Effector memory CD8-positive, alpha-beta T cell (primary cell): ENCODE data around the gene ADAMTS7.
"Not testable (repeated sequence)": the region's sequence is repeated elsewhere in the genome, so short reads cannot be mapped to it uniquely, and the experiment has no call there.

Source experiments
- ATAC-seq: fragments of 150-1000 bp; cut with Tn5 transposase; replicated peaks from 2 replicates; pipeline ENCODE4 v1.10.0; 2021; ENCODE audit warnings: mild to moderate bottlenecking, moderate library complexity
- DNase-seq, 3 experiments: peaks; one replicate each; pipeline ENCODE4 v3.0.0; 2021
- H3K27ac Mint-ChIP-seq, 2 donors: one replicate each; pipeline ENCODE4 v1.8.0; 2022; ENCODE audit warnings: mild to moderate bottlenecking in 2 of 2, mixed read lengths in 2 of 2, moderate library complexity in 2 of 2
- H3K27me3 Mint-ChIP-seq, 2 donors: one replicate each; pipeline ENCODE4 v1.8.0; 2022; ENCODE audit warnings: mixed read lengths in 2 of 2
- H3K36me3 Mint-ChIP-seq: one replicate; pipeline ENCODE4 v1.8.0; 2022; ENCODE audit warnings: mild to moderate bottlenecking, moderate library complexity, mixed read lengths; ENCODE audit not compliant: insufficient read depth
- H3K4me1 Mint-ChIP-seq, 2 donors: one replicate each; pipeline ENCODE4 v1.8.0; 2022; ENCODE audit warnings: low read depth in 2 of 2, mixed read lengths in 2 of 2
- H3K4me3 Mint-ChIP-seq, 2 donors: one replicate each; pipeline ENCODE4 v1.8.0; 2022; ENCODE audit warnings: mild to moderate bottlenecking in 2 of 2, mixed read lengths in 2 of 2, moderate library complexity in 2 of 2
- H3K9me3 Mint-ChIP-seq, 2 donors: one replicate each; pipeline ENCODE4 v1.8.0; 2022; ENCODE audit warnings: mixed read lengths in 2 of 2

Gene ADAMTS7

GRCh38 chr15:78810362-78811123, 721 bp downstream of the ADAMTS7 start:
- H3K36me3 Mint-ChIP-seq = peaks cover 3% of the 10 kb centered on the region
- peak overlapping the region; percentile 74 to 79 for H3K4me3 Mint-ChIP-seq
- ATAC-seq = peak; percentile 6
- peaks cover 45 to 62% of the 10 kb centered on the region in 2 donors for H3K27me3 Mint-ChIP-seq
- no peak for DNase-seq
- H3K27ac Mint-ChIP-seq = no peak overlapping the region
- H3K9me3 Mint-ChIP-seq = no peaks in the 10 kb centered on the region
- peaks cover 14 to 18% of the 10 kb centered on the region in 2 donors for H3K4me1 Mint-ChIP-seq

- H3K4me3 Mint-ChIP-seq = peak overlapping the region; percentile 74 to 79
- H3K27ac Mint-ChIP-seq = no peak overlapping the region
- ATAC-seq (no peak), DNase-seq (no peak)
- H3K9me3 Mint-ChIP-seq = no peaks in the 10 kb centered on the region
- peaks cover 45 to 58% of the 10 kb centered on the region in 2 donors for H3K27me3 Mint-ChIP-seq
- H3K36me3 Mint-ChIP-seq = peaks cover 3% of the 10 kb centered on the region
- peaks cover 14 to 18% of the 10 kb centered on the region in 2 donors for H3K4me1 Mint-ChIP-seq
Observed at GRCh38 chr15:78810003-78810361, 1.3 kb downstream of the ADAMTS7 start.

GRCh38 chr15:78808550-78808949, 2.7 kb downstream of the ADAMTS7 start:
- peaks cover 5% of the 10 kb centered on the region for H3K36me3 Mint-ChIP-seq
- H3K4me1 Mint-ChIP-seq = peaks cover 14 to 18% of the 10 kb centered on the region in 2 donors
- ATAC-seq = no peak
- H3K27ac Mint-ChIP-seq = no peak overlapping the region
- H3K9me3 Mint-ChIP-seq = no peaks in the 10 kb centered on the region
- no peak for DNase-seq
- H3K27me3 Mint-ChIP-seq = peaks cover 34 to 49% of the 10 kb centered on the region in 2 donors
- no peak overlapping the region for H3K4me3 Mint-ChIP-seq

- no peak for ATAC-seq
- peaks cover 22 to 37% of the 10 kb centered on the region in 2 donors for H3K27me3 Mint-ChIP-seq
- H3K9me3 Mint-ChIP-seq = no peaks in the 10 kb centered on the region
- H3K36me3 Mint-ChIP-seq = peaks cover 5% of the 10 kb centered on the region
- no peak overlapping the region for H3K4me3 Mint-ChIP-seq
- H3K27ac Mint-ChIP-seq = no peak overlapping the region
- no peak for DNase-seq
- peaks cover 8 to 13% of the 10 kb centered on the region in 2 donors for H3K4me1 Mint-ChIP-seq
Observed at GRCh38 chr15:78807359-78807758, 3.9 kb downstream of the ADAMTS7 start.

GRCh38 chr15:78804391-78804792, 6.9 kb downstream of the ADAMTS7 start:
- Mint-ChIP-seq H3K36me3 (peaks cover 2% of the 10 kb centered on the region), H3K27ac (no peak overlapping the region), H3K27me3 (peaks cover 6 to 14% of the 10 kb centered on the region in 2 donors), H3K4me3 (no peak overlapping the region), H3K4me1 (no peaks in the 10 kb centered on the region), H3K9me3 (no peaks in the 10 kb centered on the region)
- DNase-seq = no peak
- ATAC-seq = no peak

- H3K9me3 Mint-ChIP-seq = no peaks in the 10 kb centered on the region
- DNase-seq (no peak), ATAC-seq (no peak)
- no peaks in the 10 kb centered on the region for H3K4me1 Mint-ChIP-seq
- peaks cover 0 to 6% of the 10 kb centered on the region in 2 donors for H3K27me3 Mint-ChIP-seq
- H3K27ac Mint-ChIP-seq = no peak overlapping the region
- H3K4me3 Mint-ChIP-seq = no peak overlapping the region
- H3K36me3 Mint-ChIP-seq = peaks cover 2% of the 10 kb centered on the region
Observed at GRCh38 chr15:78800806-78801205, 10.5 kb downstream of the ADAMTS7 start.

GRCh38 chr15:78800189-78800588, 11.1 kb downstream of the ADAMTS7 start:
- peaks cover 0 to 6% of the 10 kb centered on the region in 2 donors for H3K27me3 Mint-ChIP-seq
- H3K4me3 Mint-ChIP-seq = no peak overlapping the region
- H3K4me1 Mint-ChIP-seq = no peaks in the 10 kb centered on the region
- H3K36me3 Mint-ChIP-seq = peaks cover 2% of the 10 kb centered on the region
- no peak for ATAC-seq
- H3K9me3 Mint-ChIP-seq = no peaks in the 10 kb centered on the region
- H3K27ac Mint-ChIP-seq = no peak overlapping the region
- no peak for DNase-seq

GRCh38 chr15:78799102-78799501, 12.2 kb downstream of the ADAMTS7 start:
- not testable (repeated sequence) for ATAC-seq, H3K27ac Mint-ChIP-seq, DNase-seq, H3K4me3 Mint-ChIP-seq, H3K4me1 Mint-ChIP-seq, H3K27me3 Mint-ChIP-seq, H3K9me3 Mint-ChIP-seq, H3K36me3 Mint-ChIP-seq

GRCh38 chr15:78798355-78798754, 12.9 kb downstream of the ADAMTS7 start:
- H3K27ac Mint-ChIP-seq = peak overlapping the region in 1 of 2 donors; percentile 23
- not testable (repeated sequence) for H3K9me3 Mint-ChIP-seq, H3K36me3 Mint-ChIP-seq, H3K4me1 Mint-ChIP-seq, ATAC-seq, H3K4me3 Mint-ChIP-seq, DNase-seq, H3K27me3 Mint-ChIP-seq

GRCh38 chr15:78797951-78798350, 13.3 kb downstream of the ADAMTS7 start:
- H3K9me3 Mint-ChIP-seq = no peaks in the 10 kb centered on the region
- H3K27me3 Mint-ChIP-seq = no peaks in the 10 kb centered on the region
- H3K36me3 Mint-ChIP-seq = no peaks in the 10 kb centered on the region
- no peaks in the 10 kb centered on the region for H3K4me1 Mint-ChIP-seq
- H3K4me3 Mint-ChIP-seq = no peak overlapping the region
- ATAC-seq = no peak
- no peak overlapping the region for H3K27ac Mint-ChIP-seq
- DNase-seq = no peak

- H3K27ac Mint-ChIP-seq = no peak overlapping the region
- no peaks in the 10 kb centered on the region for H3K36me3 Mint-ChIP-seq
- H3K4me3 Mint-ChIP-seq = no peak overlapping the region
Observed at GRCh38 chr15:78796510-78796909, 14.8 kb downstream of the ADAMTS7 start.

GRCh38 chr15:78795043-78795442, 16.2 kb downstream of the ADAMTS7 start:
- H3K27me3 Mint-ChIP-seq = no peaks in the 10 kb centered on the region
- H3K9me3 Mint-ChIP-seq = no peaks in the 10 kb centered on the region
- no peak overlapping the region for H3K27ac Mint-ChIP-seq
- H3K4me3 Mint-ChIP-seq = no peak overlapping the region
- DNase-seq (no peak), ATAC-seq (no peak)
- H3K36me3 Mint-ChIP-seq = no peaks in the 10 kb centered on the region
- H3K4me1 Mint-ChIP-seq = peaks cover 0 to under 1% of the 10 kb centered on the region in 2 donors

More at GRCh38 chr15:78796510-78796909, 14.8 kb downstream of the ADAMTS7 start:
- no peaks in the 10 kb centered on the region for H3K4me1 Mint-ChIP-seq
- no peak for DNase-seq
- no peaks in the 10 kb centered on the region for H3K27me3 Mint-ChIP-seq
- no peaks in the 10 kb centered on the region for H3K9me3 Mint-ChIP-seq
- no peak for ATAC-seq

GRCh38 chr15:78794446-78794845, 16.8 kb downstream of the ADAMTS7 start:
- DNase-seq, H3K27me3 Mint-ChIP-seq, H3K27ac Mint-ChIP-seq, ATAC-seq, H3K4me1 Mint-ChIP-seq, H3K9me3 Mint-ChIP-seq, H3K36me3 Mint-ChIP-seq, H3K4me3 Mint-ChIP-seq: not testable (repeated sequence)

GRCh38 chr15:78791357-78791756, 19.9 kb downstream of the ADAMTS7 start:
- Mint-ChIP-seq H3K4me1 (peaks cover 0 to 3% of the 10 kb centered on the region in 2 donors), H3K36me3 (no peaks in the 10 kb centered on the region), H3K9me3 (no peaks in the 10 kb centered on the region), H3K4me3 (no peak overlapping the region), H3K27me3 (no peaks in the 10 kb centered on the region), H3K27ac (no peak overlapping the region)
- ATAC-seq (no peak), DNase-seq (no peak)
